ENCODE results near the gene GRAMD1B. TPM values are rescaled to one million over a fixed set of nuclear protein-coding genes. Genes with fewer than 3 reads are reported as not detected.

GRAMD1B gene
- total and polyA plus RNA-seq, 12 donors = 7.3 to 41.0 (median 21.0) TPM

DNA sequence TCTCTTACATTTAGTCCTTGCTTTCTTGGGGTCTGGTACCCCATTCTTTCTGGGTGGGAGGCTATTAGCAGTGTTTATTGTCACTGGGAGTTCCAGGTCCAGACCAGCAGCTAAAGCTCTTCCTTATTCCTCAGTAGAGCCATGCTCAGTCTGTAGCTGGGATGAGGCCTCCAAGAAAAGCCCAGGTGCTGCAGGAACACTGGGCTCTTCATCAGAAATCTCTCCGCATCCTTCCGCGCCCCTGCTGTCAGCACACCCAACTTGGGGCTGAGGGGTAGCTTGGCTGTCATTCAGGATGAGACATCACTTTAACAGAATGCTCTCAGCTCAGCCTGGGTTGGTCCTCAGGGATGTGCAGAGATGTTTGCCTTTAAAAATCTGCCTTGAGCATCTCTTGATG, 97.5 kb downstream of the GRAMD1B start:
- WGBS, 2 donors = 56 to 60% methylated on average over 3 of the region's 3 CpGs
- DNase-seq (no peak), ATAC-seq (no peak)

DNA sequence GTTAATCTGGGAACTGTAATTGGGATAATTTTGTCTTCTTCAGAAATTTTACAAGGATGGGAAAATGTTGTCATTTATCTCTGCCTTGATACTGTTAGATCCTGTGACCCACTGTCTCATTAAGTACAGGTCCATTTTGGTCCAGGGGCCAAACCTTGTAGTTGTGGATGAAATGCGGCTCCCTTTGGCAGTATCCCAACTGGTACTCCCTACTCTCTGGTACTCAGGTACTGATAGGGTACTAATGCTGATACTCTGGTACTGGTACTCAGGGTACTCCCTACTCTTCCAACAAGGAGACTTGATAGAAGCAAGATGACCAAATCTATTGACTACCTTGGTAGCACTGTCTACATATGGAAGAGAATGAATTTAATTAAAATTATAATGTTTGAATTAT, 97.9 kb downstream of the GRAMD1B start:
- no peak for ATAC-seq
- 68 to 87% methylated on average over 1 of the region's 1 CpG for WGBS, 2 donors
- intact Hi-C loops (cut with DNase I) = no loop called here

More for the DNA sequence above, 97.5 kb downstream of the GRAMD1B start:
- intact Hi-C loops (cut with DNase I) = no loop called here
- no peaks in the 10 kb centered on the region for H3K9me3 ChIP-seq
- H3K4me3 ChIP-seq = no peak overlapping the region
- TF ChIP-seq, protein P1, sequence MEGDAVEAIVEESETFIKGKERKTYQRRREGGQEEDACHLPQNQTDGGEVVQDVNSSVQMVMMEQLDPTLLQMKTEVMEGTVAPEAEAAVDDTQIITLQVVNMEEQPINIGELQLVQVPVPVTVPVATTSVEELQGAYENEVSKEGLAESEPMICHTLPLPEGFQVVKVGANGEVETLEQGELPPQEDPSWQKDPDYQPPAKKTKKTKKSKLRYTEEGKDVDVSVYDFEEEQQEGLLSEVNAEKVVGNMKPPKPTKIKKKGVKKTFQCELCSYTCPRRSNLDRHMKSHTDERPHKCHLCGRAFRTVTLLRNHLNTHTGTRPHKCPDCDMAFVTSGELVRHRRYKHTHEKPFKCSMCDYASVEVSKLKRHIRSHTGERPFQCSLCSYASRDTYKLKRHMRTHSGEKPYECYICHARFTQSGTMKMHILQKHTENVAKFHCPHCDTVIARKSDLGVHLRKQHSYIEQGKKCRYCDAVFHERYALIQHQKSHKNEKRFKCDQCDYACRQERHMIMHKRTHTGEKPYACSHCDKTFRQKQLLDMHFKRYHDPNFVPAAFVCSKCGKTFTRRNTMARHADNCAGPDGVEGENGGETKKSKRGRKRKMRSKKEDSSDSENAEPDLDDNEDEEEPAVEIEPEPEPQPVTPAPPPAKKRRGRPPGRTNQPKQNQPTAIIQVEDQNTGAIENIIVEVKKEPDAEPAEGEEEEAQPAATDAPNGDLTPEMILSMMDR (IDR thresholded peaks at IDR 0.05) = no peak
- H3K4me1 ChIP-seq = peaks cover 0 to 39% (median 6%) of the 10 kb centered on the region in 9 donors
- no peaks in the 10 kb centered on the region for H3K36me3 ChIP-seq
- H3K27ac ChIP-seq = no peak overlapping the region
- H3K27me3 ChIP-seq = peaks cover 0 to 5% (median 0%) of the 10 kb centered on the region in 7 donors

DNA sequence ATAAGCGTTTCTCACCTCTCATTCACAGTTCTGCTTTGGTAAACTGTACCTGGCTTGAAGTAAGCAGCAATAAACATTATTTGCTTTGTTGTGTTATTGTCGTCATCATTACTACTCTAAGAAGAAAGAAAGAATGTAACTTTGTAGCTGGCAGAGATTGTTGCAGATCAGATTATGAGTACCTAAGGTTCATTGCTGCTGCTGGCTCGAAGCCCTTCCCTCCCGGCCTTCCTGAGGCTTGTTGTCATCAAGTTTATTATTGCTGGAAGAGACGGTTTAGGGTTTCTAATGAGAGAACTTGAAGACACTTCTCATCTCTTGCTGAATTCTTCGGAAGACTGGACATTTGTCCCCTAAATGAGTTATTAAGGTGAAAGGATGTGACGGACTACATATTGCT, 101.3 kb downstream of the GRAMD1B start:
- Histone ChIP-seq H3K4me3 (no peak overlapping the region), H3K4me1 (peaks cover 0 to 35% (median 8%) of the 10 kb centered on the region in 9 donors), H3K9me3 (no peaks in the 10 kb centered on the region), H3K27ac (peak overlapping the region in 1 of 10 donors; percentile 12), H3K36me3 (no peaks in the 10 kb centered on the region), H3K27me3 (no peaks in the 10 kb centered on the region)
- no peak for ATAC-seq
- intact Hi-C loops (cut with DNase I) = no loop called here
- TF ChIP-seq, protein P1 (IDR thresholded peaks at IDR 0.05) = no peak
- no peak for DNase-seq
- 57 to 73% methylated on average over 7 of the region's 7 CpGs for WGBS, 2 donors

More for the DNA sequence above, 97.9 kb downstream of the GRAMD1B start:
- Histone ChIP-seq H3K27me3 (peaks cover 0 to 5% (median 0%) of the 10 kb centered on the region in 7 donors), H3K36me3 (no peaks in the 10 kb centered on the region), H3K4me3 (no peak overlapping the region), H3K9me3 (no peaks in the 10 kb centered on the region), H3K27ac (no peak overlapping the region), H3K4me1 (peaks cover 0 to 40% (median 6%) of the 10 kb centered on the region in 9 donors)
- TF ChIP-seq, protein P1 (IDR thresholded peaks at IDR 0.05) = no peak
- no peak for DNase-seq

DNA sequence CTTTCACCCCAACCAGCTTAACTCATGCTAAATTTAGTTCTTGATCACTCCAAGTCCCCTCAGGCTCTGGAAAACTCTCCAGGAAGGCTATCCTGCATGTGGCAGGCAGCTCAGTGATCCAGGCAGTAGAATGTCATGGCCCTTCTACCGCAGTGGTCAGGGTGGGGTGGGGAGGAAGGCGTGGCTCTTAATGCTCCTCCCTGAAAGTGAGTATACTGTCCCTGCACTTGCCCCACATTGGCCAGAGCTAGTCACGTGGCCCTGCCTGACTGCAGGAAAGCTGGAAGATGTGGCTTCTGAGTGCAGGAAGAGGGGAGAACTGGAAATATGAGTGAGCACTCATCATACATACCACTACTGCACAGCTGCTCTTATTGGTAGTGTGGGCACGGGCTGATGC, 102.1 kb downstream of the GRAMD1B start:
- intact Hi-C loops (cut with DNase I) = no loop called here
- H3K4me1 ChIP-seq = peaks cover 0 to 43% (median 14%) of the 10 kb centered on the region in 9 donors
- TF ChIP-seq, protein P1 (IDR thresholded peaks at IDR 0.05) = no peak
- H3K4me3 ChIP-seq = no peak overlapping the region
- H3K27me3 ChIP-seq = no peaks in the 10 kb centered on the region
- ATAC-seq (peak; percentile 33 to 78 (median 66)), DNase-seq (no peak)
- 69 to 70% methylated on average over 4 of the region's 4 CpGs for whole genome bisulfite sequencing, 2 donors
- H3K27ac ChIP-seq = peak overlapping the region in 3 of 10 donors; percentile 12 to 28 (median 27)
- H3K36me3 ChIP-seq = no peaks in the 10 kb centered on the region
- H3K9me3 ChIP-seq = no peaks in the 10 kb centered on the region

Data from heart right ventricle (tissue), 16 donors.